ENCODE measurements around the gene APEH.

The APEH gene

DNA sequence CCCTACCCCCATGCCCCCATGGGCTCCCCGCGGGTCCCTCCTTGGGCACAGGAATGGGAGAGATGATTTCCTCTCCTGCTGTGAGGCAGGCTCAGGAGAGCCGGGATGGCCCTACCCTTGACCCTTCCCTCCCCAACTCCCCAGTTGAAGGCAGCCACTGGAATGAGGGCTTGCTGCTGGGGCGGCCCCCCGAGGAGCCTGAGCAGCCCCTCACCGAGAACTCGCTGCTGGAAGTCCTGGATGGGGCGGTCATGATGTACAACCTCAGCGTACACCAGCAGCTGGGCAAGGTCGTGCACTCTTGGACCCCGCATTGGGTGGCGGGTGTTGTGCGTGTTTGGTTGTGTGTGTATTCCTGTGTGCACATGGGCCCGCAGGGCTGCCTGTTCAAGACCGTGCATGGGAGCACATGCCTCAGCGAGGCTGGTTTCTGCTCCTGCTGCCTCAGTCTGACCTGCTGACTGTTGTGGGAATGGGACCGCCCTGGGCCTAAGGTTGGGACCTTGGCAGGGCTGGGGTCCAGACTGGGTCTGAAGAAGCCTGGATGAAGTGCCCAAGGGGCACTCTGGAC lies 31.3 kb downstream of the APEH start:
- DNase-seq (ENCODE audit: low read depth) = no peak
- no peak overlapping the region for H3K4me3 ChIP-seq (ENCODE audit: low read depth, low read length)

DNA sequence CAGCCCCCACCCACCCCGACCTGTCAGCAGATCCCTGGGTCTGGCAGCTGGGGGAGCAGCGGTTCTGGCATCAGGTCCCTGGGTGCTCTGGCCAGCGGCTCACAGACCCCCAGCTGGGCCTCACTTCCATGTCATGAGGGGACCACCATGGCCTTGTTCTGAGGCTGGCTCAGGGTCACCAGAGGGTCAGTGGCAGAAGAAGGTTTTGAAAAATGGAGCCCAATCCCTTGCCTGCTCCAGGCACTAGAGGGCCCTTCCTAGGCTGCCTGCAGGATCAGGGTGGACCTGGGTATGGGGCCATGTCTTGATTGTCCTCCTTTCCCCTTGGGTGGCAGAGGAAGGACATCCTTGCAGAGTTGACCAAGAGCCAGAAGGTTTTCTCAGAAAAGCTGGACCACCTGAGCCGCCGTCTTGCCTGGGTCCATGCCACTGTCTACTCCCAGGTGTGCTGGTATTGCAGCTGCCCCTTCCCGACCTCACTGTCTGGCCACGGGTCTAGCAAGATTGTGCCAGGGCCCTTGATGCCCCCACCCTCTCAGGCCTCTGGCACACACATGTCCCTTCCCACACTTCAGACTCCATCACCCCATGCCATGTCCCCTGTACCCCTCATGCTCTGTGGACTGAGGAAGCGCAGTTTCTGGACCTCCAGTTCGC lies 32.4 kb downstream of the APEH start:
- no peak overlapping the region for H3K4me3 ChIP-seq (ENCODE audit: low read depth, low read length)
- no peak for DNase-seq (ENCODE audit: low read depth)

DNA sequence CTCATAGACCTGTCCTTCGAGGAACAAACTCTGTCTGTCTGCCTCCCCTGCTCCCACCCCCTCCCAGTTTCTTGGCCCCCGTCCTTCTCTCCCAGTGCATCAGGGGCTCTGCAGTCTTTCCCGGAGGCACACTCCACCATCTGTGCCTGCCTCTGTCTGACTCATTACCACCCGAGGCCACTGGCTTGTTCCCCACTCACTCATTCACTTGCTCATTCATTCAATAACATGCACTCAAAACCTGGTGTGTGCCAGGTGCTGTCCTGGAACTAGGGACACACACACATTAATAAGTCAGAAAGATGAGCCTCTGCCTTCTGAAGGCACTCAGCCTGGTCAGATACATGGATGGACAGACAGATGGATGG lies 32.9 kb downstream of the APEH start:
- no peak overlapping the region for H3K4me3 ChIP-seq (ENCODE audit: low read depth, low read length)
- DNase-seq (ENCODE audit: low read depth) = no peak

DNA sequence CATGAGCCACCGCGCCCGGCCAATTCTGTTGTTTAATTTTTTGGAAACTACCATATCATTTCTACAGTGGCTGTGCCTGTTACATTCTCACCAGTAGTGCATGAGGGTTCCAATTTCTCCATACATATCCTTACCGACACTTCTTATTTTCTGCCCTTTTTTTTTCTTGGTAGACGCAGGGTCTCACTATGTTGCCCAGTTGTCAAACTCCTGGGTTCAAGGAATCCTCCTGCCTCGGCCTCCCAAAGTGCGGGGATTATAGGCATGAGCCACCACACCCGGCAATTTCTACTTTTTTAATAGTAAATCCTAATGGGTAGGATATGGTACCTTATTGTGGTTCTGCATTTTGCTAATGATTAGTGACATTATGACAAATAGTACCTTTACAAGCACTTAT lies 35.7 kb downstream of the APEH start:
- no peak overlapping the region for H3K4me3 ChIP-seq (ENCODE audit: low read depth, low read length)
- DNase-seq (ENCODE audit: low read depth) = no peak

DNA sequence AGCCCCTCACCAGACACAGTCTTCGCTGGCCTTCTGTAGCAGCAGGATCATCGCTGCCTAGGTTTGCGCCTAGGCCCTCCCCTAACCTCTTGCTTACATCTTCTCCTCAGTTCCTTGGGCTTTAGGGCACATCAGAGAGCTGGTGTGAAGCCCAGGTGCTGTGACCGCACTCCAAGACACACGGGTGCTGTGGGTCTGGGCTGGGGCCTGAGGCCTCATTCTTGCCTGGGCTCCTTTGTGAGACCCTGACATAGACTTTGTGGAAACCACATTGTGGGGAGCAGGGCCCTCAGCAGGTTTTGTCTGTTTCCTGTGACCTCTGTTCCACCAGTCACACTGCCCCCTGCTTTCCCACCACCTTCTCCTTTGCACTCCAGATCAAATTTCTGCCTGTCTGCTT lies 37.3 kb downstream of the APEH start:
- DNase-seq (ENCODE audit: low read depth) = no peak
- H3K4me3 ChIP-seq (ENCODE audit: low read depth, low read length) = no peak overlapping the region

DNA sequence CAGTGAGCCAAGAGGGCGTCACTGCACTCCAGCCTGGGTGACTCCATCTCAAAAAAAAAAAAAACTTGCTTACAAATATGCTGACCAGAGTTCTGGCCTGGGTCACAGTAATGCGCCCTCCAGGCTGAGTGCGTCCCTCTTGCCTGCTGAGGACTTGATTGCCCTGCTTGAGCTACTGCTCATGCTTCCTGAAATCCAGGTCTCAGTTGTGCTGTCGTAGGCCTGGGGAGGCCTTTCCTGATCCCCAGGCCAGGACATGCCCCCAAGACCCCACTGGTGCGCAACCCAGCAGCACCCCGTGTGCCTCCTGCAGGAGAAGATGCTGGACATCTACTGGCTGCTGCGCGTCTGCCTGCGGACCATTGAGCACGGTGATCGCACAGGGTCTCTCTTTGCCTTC lies 38.0 kb downstream of the APEH start:
- DNase-seq (ENCODE audit: low read depth) = no peak
- H3K4me3 ChIP-seq (ENCODE audit: low read depth, low read length) = no peak overlapping the region

DNA sequence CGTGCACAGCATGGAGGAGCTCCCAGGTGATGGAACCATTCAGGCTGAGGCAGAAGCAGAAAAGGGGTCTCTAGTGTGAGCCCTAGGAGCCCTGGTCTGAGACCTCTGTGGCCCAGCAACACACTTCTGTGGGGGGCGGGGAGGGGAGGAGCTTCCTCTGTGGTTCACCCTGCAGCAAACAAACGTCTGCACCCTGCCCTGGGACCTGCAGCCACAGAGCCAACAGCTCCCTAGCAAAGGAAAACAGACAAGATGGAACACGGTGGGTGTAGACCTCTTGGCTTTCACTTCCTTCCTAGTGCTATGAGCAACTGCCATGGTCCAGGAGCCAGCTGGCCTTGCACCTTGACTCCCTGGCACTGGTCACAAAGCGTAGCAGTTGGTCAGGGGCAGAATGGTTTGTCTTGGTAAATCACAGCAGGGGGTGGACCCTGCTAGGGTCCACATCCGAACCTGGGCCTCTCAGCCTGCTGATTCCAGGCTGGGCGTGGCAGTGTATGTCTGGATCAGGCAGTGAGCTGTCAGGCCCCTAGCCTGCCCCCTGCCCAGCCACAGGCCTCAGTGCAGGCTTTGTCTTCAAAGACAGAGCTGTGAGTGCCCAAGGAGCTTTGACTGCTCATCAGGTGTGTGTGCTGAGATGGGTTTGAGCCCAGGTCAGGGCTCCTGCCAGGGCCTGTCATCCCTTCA lies 38.6 kb downstream of the APEH start:
- no peak for DNase-seq (ENCODE audit: low read depth)
- H3K4me3 ChIP-seq (ENCODE audit: low read depth, low read length) = no peak overlapping the region

DNA sequence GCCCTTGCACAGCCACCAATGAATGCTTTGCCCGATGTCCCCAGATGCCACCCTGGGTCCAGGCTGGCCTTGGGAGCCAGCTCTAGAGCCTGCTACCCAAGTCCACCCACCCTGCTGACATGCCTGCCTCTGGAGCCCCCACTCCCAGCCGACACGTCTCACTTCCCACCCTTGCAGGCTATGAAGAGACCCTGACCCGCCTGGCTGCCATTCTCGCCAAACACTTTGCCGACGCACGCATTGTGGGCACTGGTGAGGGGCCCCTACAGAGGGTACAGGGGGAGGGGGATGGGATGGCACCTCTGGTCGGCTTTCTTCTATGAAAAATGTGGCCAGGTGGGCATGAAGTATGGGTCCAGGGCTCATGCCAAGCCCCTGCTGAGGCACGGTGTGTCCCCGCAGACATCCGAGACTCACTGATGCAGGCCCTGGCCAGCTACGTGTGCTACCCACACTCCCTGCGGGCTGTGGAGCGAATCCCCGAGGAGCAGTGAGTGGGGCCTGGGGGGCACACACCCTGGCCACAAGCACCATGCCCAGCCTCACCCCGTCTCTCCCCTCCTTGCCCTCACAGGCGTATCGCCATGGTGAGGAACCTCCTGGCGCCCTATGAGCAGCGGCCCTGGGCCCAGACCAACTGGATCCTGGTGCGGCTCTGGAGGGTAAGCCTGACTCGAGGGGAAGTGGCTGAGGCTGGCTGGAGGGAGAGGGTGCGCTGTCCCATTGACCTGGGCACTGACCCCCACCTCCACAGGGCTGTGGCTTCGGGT lies 39.4 kb downstream of the APEH start:
- DNase-seq (ENCODE audit: low read depth) = no peak
- no peak overlapping the region for H3K4me3 ChIP-seq (ENCODE audit: low read depth, low read length)

DNA sequence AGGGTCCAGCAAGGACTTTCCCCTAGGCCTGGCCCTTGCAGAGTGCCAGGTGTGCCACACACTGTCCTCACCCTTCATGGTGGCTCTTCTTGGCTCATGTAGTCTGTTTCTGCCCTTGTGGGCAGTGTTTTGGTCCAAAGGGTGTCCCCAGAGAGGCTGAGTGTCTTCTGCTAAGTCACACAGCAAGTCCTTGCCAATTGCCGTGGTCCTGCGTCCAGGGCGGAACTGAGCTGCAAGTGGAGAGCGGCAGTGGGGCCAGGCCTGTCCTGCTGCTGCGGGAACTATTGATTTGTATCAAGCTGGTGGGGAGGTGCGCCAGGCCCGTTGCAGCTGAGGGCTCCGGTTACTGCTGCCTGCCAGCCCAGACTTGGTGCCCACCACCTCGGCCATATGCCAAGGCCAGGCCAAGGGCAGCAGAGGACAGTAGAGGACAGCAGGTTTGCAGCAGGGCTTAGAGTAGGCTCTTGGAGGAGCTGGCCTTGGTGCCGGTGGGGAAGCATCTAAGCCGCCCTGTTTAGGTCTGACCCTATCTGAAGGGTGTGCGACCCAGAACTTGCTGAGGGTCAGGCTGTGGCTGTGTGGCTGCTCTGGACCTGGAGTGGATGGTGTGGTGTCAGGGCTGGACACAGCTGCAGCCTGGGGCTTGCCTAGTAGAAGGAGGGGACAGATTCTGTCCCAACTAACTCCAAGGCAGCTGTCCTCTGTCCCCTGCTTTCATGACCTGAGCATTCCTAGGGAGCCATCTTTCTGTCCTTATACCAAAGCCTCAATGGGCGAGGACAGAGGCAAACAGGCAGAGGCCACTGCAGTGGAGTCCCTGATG lies 40.8 kb downstream of the APEH start:
- no peak for DNase-seq (ENCODE audit: low read depth)

DNA sequence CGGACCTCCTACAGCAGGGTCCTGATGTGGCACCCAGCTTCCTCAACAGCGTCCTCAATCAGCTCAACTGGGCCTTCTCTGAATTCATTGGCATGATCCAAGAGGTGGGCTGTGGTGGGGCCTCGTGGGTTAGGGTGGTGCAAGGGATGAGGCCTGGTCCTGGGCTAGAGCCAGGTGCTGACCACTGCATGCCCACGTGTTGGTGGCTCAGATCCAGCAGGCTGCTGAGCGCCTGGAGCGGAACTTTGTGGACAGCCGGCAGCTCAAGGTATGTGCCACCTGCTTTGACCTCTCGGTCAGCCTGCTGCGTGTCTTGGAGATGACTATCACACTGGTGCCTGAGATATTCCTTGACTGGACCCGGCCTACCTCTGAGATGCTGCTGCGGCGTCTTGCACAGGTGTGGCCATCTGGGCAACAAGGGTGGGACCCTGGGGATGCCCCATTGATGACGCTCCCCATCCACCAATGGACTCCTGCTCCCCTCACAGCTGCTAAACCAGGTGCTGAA lies 41.5 kb downstream of the APEH start:
- DNase-seq (ENCODE audit: low read depth) = no peak
- H3K4me3 ChIP-seq (ENCODE audit: low read depth, low read length) = no peak overlapping the region

More for the DNA sequence above, 40.8 kb downstream of the APEH start:
- no peak overlapping the region for H3K4me3 ChIP-seq (ENCODE audit: low read depth, low read length)

DNA sequence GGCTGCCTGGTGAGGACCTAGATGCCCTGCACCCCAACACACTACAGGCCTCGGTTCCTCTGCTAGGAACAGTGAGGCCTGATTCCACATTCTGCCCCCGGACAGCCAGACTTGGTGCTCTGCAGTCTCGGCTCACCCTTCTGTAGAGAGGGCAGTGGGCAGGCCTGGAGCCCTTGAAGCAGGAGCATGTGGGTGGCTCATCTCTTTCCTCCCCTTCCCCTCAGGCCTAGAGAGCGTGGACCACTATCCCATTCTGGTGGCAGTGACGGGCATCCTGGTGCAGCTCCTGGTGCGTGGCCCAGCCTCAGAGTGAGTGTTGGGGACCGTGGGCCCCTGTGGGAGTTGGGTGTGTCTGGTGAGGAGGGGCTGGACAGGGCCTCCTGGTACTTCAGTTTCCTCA lies 42.0 kb downstream of the APEH start:
- H3K4me3 ChIP-seq (ENCODE audit: low read depth, low read length) = no peak overlapping the region
- no peak for DNase-seq (ENCODE audit: low read depth)

DNA sequence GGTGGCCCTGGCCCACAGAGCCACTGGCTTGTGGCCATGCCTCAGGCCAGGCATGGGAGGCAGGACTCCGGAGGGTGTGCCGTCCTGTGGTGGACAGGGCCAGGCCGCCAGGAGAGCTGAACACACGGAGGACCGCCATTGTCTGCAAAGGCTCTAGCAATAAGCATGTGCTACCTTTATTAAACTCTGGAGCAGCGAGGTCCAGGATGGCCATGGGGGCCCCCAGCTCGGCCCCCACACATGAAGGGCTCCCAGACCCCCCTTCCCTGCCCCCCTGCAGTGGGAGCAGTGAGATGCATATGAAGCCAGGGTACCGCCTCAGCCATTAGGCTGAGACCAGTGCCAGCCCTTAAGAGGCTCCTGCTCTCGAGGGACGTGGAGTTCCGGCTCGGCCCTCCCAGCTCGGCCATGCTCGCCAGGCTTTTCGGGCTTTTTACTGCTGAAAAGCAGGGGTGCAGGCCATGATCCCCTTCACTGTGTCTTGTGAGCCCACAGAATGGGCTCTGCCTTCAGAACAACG lies 42.6 kb downstream of the APEH start:
- H3K4me3 ChIP-seq (ENCODE audit: low read depth, low read length) = no peak overlapping the region

DNA sequence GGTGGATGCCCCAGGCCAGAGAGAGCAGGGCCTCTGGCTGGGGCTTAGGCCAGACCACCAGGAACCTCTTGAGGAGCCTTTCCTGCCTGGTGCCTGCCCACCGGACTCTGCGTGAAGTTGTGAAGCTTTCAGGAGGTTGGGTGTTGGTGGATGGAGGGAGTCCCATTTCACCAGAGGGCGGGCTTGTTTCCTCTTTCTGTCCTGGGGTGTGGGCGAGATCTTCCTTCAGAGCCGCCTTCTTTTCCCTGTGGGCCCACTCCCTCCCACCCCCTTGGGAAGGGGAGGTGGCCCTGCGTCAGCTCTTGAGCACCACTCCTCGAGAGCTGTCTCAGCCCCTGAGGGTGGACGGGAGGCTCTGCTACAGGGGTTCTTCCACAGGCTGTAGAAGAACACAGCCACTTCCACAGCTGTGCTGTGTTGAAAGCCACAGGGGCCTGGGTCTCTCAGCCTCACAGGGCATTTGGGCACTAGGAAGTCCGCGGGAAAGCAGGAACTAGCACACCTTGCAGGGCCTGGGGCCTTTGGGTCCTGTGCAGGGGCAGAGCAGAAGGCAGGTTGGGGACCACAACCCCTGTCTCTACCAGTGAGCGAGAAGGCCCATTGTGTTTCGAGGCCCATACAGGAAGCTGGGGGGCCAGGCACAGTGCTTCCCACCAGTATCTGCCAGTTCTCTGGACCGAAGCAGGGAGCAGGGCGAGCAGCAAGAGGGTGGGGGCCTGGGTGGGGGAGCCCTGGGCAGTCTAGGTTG lies 43.2 kb downstream of the APEH start:
- DNase-seq (ENCODE audit: low read depth) = no peak
- no peak overlapping the region for H3K4me3 ChIP-seq (ENCODE audit: low read depth, low read length)

More for the DNA sequence above, 42.6 kb downstream of the APEH start:
- no peak for DNase-seq (ENCODE audit: low read depth)

DNA sequence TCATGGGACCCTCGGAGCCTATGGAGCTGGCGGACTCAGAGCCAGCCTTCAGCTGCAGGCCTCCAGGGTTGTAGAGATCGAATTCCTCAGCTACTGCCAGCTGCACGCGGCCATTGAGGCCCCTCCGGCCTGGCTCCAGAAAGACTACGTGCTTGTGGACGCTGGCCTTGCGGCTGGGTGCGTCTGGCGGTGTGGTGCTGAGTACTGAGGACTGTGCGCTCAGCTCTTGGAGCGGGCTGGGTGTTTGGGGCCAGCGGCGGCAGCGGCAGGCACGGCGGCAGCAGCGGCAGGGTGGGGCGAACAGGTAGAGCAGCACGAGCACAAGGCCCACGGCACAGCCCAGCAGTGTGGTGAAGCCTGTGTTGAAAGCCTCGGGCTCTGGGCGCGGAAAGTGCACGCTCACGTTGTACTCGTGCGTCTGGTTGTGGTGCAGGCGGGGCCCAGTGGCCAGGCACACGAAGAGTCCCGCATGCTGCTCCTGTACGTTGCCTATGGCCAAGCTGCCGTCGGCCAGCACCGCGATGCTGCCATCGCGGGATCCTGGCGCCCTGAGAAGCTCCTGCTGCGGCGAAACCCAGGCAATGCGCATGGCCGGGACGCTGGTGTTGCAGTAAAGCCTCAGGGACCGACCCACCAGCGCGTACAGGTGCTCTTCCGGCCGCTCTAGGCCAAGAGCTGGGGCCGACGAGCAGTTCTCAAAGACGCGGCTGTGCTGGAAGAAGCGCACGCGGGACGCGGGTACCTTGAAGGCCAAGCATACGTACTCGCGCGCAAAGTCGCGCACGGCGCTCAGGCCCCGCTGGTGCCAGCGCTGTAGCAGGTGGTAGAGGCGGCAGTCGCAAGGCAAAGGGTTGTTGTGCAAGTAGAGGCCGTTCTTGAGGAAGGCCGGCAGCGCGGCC lies 44.1 kb downstream of the APEH start:
- no peak overlapping the region for H3K4me3 ChIP-seq (ENCODE audit: low read depth, low read length)
- DNase-seq (ENCODE audit: low read depth) = no peak

DNA sequence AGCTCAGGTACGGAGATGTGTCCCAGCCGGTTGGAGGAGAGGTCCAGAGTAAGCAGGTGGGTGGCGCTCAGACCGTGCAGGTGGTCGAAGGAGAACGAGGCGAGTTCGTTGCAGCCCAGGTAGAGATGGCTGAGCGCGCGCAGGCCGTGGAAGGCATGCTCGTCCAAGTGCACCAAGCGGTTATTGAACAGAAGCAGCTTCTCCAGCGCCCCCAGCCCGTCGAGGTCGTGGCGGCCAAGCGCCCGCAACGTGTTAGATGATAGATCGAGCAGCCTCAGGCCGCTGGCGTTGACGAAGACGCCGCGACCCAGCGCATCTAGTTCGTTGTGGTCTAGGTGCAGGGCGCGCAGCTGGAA lies 44.7 kb downstream of the APEH start:
- DNase-seq (ENCODE audit: low read depth) = no peak
- peak overlapping the region; percentile 47 for H3K4me3 ChIP-seq (ENCODE audit: low read depth, low read length)

DNA sequence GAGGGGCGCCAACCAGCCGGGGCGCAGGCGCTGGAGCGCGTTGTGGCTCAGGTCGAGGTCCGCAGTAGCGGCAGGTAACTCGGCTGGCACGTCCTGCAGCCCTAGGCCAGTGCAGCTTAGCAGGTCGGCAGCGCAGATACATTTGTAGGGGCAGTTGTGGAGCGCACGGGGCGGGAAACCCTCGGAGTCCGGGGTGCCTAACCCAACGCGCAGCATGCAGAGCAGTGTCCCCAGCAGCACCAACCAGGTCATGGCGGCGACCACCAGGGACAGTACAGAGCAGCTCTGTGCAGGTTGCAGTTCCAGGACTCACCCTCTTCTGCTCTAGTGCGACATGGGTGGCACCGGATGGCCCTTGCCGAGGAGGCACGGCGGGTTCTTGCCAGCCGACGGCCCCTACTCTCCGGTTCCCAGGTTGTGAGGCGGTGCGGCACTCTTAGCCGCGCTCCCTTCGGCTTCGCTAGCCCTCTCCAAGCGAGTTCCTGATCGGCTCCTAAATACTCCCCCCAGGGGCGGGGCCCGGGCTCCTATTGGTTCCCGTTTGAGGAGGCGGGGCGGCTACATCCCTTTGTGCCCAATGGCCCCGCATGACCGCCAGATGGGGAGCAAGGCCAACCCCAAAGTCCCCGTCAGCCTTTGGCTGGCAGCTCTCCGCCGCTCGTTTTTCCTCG lies 45.2 kb downstream of the APEH start, which contains the start of gene AMIGO3:
Gene AMIGO3, minus strand, starts transcription at position 471 of the 671 bp plus-strand sequence. Its CDS starts 219 bp downstream, at position 252.
- peak within 1 kb of the TSS; percentile 47 for H3K4me3 ChIP-seq (ENCODE audit: low read depth, low read length)
- peak; percentile 65 for DNase-seq (ENCODE audit: low read depth)
